Endothelial cell of umbilical vein (primary cell): ENCODE measurements around the gene ANG.
"Not testable (repeated sequence)": the region's sequence is repeated elsewhere in the genome, so short reads cannot be mapped to it uniquely, and the experiment has no call there.

ENCODE experiments used
- CTCF ChIP-seq, 2 donors: IDR thresholded peaks; 1 replicate in 1 of 2; 2 replicates in 1 of 2; pipeline ENCODE4 v1.5.1; 2011; ENCODE audit warnings: low read length in 2 of 2, mild to moderate bottlenecking in 2 of 2, moderate library complexity in 2 of 2, control low read depth in 1 of 2, inconsistent platforms in 1 of 2, low read depth in 1 of 2; ENCODE audit not compliant: insufficient read depth in 1 of 2; ENCODE audit errors: extremely low read depth in 1 of 2
- POLR2A ChIP-seq: IDR thresholded peaks from 2 replicates; pipeline ENCODE4 v1.6.1; 2012; ENCODE audit warnings: low read depth, mild to moderate bottlenecking, control low read depth, low read length
- TF ChIP-seq, protein P1 (sequence below): IDR thresholded peaks from 2 replicates; pipeline ENCODE4 v1.6.1; 2011; ENCODE audit not compliant: insufficient read depth, insufficient read length

DNA sequence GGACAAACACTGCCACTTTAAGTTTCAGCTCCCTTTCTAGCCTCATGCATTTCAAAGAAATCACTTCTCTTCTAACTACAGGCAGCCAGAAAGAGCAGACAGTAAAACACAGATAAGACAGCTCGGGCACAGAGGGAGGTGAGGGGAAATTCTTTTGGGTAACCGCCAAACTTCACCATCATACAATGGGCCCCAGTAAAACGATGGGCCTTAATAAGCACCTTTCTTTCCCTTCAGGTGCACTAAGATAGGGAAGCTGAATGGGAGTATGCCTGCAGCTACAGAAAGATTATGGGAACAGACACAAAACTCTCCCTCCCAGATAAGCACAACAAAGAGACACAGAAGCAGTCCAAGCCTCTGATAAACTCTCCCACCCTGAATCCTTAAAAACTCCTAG, 45.8 kb upstream of the ANG start:
- TF ChIP-seq CTCF (IDR thresholded peaks at IDR 0.05; ENCODE audit: extremely low read depth in 1 of 2, insufficient read depth in 1 of 2, low read depth in 1 of 2, low read length in 2 of 2); POLR2A: not testable (repeated sequence)
- TF ChIP-seq, protein P1, sequence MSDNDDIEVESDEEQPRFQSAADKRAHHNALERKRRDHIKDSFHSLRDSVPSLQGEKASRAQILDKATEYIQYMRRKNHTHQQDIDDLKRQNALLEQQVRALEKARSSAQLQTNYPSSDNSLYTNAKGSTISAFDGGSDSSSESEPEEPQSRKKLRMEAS, result not testable (repeated sequence)
